Neural cell (in vitro differentiated cells): ENCODE data around the gene WFDC10B.

Experiments used
- CTCF ChIP-seq: fragments of 450-650 bp; IDR thresholded peaks from 2 replicates; pipeline ENCODE4 v1.5.1; 2014; ENCODE audit warnings: antibody characterized with exemption, mild to moderate bottlenecking, moderate library complexity; ENCODE audit not compliant: poor library complexity, severe bottlenecking
- EZH2 ChIP-seq: fragments of 200-600, 300-800 bp; shearing (Covaris generic), sonication (generic); IDR thresholded peaks from 2 replicates; pipeline ENCODE4 v1.6.1; 2014; ENCODE audit warnings: antibody characterized with exemption, low read length, borderline replicate concordance, mild to moderate bottlenecking; ENCODE audit not compliant: insufficient read depth, poor library complexity, severe bottlenecking

DNA sequence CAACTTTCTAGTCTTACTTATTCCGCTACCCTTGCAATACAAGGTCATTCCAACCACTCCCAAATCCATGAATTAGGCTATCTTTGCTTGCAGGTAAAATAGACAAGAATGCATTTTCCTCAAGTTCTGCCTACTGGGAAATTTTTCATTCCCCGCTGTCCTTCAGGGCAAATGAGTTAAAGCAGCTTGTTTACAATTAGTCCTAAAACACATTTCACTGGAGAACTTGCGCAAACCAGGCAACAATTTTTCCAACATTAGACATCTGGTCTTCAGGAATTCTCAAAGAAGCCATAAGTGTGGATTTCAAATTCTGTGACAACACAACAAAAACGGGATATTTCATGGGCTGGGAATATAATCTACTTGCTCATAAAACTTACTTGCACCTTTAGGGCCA lies 37.8 kb upstream of the WFDC10B start:
- TF ChIP-seq CTCF (no peak), EZH2 (no peak)
